Adrenal gland (tissue), 5 donors: ENCODE results near the gene LENG9.

Source experiments
- CTCF ChIP-seq, 6 experiments: fragments of 450-650 bp in 4 of 6; fragments of 200-600 bp in 2 of 6; sonication (generic) in 1 of 6; IDR thresholded peaks; 1 replicate in 5 of 6; 2 replicates in 1 of 6; pipeline versions ENCODE4 v1.5.1 to v1.8.0; 2016 to 2021; ENCODE audit warnings: antibody characterized with exemption in 6 of 6, mild to moderate bottlenecking in 2 of 6, moderate library complexity in 1 of 6
- POLR2A ChIP-seq, 2 donors: fragments of 450-650 bp; IDR thresholded peaks; one replicate each; pipeline ENCODE4 v1.6.1; 2017; ENCODE audit warnings: antibody characterized with exemption in 2 of 2, mild to moderate bottlenecking in 2 of 2, moderate library complexity in 1 of 2
- donor health status: DM: no; HTN: no; CAD: no.

GRCh38 chr19:54470991-54471782 is 7.6 kb upstream of the LENG9 start:
- TF ChIP-seq CTCF (IDR thresholded peaks at IDR 0.05) = no peak
- TF ChIP-seq POLR2A (IDR thresholded peaks at IDR 0.05) = no peak
